Measurements from ENCODE around the gene CHPF.
A peak's percentile ranks its signal among the peaks of the same experiment; 100 is the strongest.

- TF ChIP-seq ZBTB7A (tag by site-specific recombination; IDR thresholded peaks at IDR 0.05; ENCODE audit: low read depth): no peak
- TF ChIP-seq, protein P1, sequence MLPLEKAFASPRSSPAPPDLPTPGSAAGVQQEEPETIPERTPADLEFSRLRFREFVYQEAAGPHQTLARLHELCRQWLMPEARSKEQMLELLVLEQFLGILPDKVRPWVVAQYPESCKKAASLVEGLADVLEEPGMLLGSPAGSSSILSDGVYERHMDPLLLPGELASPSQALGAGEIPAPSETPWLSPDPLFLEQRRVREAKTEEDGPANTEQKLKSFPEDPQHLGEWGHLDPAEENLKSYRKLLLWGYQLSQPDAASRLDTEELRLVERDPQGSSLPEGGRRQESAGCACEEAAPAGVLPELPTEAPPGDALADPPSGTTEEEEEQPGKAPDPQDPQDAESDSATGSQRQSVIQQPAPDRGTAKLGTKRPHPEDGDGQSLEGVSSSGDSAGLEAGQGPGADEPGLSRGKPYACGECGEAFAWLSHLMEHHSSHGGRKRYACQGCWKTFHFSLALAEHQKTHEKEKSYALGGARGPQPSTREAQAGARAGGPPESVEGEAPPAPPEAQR (tag by site-specific recombination; IDR thresholded peaks at IDR 0.05): no peak
- TF ChIP-seq, protein P2, sequence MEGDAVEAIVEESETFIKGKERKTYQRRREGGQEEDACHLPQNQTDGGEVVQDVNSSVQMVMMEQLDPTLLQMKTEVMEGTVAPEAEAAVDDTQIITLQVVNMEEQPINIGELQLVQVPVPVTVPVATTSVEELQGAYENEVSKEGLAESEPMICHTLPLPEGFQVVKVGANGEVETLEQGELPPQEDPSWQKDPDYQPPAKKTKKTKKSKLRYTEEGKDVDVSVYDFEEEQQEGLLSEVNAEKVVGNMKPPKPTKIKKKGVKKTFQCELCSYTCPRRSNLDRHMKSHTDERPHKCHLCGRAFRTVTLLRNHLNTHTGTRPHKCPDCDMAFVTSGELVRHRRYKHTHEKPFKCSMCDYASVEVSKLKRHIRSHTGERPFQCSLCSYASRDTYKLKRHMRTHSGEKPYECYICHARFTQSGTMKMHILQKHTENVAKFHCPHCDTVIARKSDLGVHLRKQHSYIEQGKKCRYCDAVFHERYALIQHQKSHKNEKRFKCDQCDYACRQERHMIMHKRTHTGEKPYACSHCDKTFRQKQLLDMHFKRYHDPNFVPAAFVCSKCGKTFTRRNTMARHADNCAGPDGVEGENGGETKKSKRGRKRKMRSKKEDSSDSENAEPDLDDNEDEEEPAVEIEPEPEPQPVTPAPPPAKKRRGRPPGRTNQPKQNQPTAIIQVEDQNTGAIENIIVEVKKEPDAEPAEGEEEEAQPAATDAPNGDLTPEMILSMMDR (tag by site-specific recombination; IDR thresholded peaks at IDR 0.05): no peak
- TF ChIP-seq ZEB2 (tag by site-specific recombination; IDR thresholded peaks at IDR 0.05): no peak
- TF ChIP-seq, protein P3, sequence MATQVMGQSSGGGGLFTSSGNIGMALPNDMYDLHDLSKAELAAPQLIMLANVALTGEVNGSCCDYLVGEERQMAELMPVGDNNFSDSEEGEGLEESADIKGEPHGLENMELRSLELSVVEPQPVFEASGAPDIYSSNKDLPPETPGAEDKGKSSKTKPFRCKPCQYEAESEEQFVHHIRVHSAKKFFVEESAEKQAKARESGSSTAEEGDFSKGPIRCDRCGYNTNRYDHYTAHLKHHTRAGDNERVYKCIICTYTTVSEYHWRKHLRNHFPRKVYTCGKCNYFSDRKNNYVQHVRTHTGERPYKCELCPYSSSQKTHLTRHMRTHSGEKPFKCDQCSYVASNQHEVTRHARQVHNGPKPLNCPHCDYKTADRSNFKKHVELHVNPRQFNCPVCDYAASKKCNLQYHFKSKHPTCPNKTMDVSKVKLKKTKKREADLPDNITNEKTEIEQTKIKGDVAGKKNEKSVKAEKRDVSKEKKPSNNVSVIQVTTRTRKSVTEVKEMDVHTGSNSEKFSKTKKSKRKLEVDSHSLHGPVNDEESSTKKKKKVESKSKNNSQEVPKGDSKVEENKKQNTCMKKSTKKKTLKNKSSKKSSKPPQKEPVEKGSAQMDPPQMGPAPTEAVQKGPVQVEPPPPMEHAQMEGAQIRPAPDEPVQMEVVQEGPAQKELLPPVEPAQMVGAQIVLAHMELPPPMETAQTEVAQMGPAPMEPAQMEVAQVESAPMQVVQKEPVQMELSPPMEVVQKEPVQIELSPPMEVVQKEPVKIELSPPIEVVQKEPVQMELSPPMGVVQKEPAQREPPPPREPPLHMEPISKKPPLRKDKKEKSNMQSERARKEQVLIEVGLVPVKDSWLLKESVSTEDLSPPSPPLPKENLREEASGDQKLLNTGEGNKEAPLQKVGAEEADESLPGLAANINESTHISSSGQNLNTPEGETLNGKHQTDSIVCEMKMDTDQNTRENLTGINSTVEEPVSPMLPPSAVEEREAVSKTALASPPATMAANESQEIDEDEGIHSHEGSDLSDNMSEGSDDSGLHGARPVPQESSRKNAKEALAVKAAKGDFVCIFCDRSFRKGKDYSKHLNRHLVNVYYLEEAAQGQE (tag by site-specific recombination; IDR thresholded peaks at IDR 0.05): no peak
- no peak for TF ChIP-seq GLI4 (tag by site-specific recombination; IDR thresholded peaks at IDR 0.05)
- no peak for TF ChIP-seq ZBTB1 (tag by site-specific recombination; IDR thresholded peaks at IDR 0.05)
- TF ChIP-seq ZNF169 (tag by site-specific recombination; IDR thresholded peaks at IDR 0.05): no peak
- peak; percentile 58; the same call in 1 of the 2 replicates for TF ChIP-seq ZBTB20 (tag by site-specific recombination; IDR thresholded peaks at IDR 0.05)
Observed at GRCh38 chr2:219570194-219570923, 26.8 kb upstream of the CHPF start.

Data from HEK293 (cell line).